ENCODE data around the gene RABL2A.
"Not testable (repeated sequence)": the region's sequence is repeated elsewhere in the genome, so short reads cannot be mapped to it uniquely, and the experiment has no call there.

DNA sequence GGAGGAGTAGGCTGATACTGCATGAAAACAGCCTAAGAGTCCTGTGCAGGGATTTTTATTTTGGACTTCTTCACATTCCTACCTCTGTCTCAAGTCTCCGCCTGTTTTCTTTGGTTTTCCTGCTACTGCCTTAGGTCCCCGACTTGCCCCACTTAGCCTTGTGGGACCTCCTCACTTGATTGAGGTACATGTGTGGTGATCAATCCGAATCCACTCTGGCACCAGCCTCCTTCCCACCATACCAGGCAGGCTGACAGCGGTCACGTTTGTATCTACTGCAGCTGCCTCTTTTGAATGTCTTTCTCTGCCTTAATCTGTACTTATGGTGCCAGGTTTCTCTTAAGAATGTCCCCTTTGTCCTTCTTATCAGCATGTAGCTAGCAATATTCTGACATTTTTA, 22.4 kb upstream of the RABL2A start:
- TF ChIP-seq, protein P1, sequence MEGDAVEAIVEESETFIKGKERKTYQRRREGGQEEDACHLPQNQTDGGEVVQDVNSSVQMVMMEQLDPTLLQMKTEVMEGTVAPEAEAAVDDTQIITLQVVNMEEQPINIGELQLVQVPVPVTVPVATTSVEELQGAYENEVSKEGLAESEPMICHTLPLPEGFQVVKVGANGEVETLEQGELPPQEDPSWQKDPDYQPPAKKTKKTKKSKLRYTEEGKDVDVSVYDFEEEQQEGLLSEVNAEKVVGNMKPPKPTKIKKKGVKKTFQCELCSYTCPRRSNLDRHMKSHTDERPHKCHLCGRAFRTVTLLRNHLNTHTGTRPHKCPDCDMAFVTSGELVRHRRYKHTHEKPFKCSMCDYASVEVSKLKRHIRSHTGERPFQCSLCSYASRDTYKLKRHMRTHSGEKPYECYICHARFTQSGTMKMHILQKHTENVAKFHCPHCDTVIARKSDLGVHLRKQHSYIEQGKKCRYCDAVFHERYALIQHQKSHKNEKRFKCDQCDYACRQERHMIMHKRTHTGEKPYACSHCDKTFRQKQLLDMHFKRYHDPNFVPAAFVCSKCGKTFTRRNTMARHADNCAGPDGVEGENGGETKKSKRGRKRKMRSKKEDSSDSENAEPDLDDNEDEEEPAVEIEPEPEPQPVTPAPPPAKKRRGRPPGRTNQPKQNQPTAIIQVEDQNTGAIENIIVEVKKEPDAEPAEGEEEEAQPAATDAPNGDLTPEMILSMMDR (conservative IDR thresholded peaks at IDR 0.05; ENCODE audit: low read length) = not testable (repeated sequence)
- TF ChIP-seq EZH2phosphoT487 (IDR thresholded peaks at IDR 0.05; ENCODE audit: borderline replicate concordance) = not testable (repeated sequence)
